ENCODE measurements around the gene PCGF5.

DNA sequence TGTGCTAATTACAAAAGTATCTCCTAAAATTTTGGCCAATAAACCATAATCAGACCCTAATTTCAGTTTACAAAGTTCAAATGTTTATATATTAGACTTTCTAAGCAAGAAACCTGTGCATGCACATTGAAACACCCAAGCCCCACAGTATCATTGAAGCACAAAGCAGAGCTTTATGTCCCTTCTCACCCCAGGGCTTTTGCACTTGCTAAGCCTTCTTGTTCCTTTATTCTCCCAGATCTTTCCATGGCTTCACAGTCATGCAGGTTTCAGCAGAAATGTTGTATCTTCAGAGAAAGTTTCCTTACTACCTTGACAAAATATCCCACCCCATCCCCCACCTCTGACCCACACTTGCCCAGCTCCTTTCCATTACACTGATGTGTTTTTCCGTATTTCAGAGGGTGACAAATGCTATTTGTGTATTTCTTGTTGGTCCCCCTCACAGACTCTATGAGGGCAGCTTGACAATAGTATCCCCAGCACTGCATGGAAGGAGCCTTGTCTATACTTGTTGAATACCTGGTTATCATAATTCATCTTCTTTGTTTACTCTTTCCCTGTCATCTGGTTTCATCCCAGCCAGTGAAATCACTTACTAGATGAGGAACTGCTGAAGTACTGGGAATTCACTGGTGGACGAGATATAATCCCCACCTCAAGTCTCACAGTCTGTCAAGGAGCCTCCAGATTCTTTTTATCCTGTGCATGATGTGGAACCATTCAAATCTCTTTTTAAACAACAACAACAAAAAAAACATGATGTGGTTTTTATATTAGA, 24.0 kb upstream of the PCGF5 start:
- TF ChIP-seq, protein P1, sequence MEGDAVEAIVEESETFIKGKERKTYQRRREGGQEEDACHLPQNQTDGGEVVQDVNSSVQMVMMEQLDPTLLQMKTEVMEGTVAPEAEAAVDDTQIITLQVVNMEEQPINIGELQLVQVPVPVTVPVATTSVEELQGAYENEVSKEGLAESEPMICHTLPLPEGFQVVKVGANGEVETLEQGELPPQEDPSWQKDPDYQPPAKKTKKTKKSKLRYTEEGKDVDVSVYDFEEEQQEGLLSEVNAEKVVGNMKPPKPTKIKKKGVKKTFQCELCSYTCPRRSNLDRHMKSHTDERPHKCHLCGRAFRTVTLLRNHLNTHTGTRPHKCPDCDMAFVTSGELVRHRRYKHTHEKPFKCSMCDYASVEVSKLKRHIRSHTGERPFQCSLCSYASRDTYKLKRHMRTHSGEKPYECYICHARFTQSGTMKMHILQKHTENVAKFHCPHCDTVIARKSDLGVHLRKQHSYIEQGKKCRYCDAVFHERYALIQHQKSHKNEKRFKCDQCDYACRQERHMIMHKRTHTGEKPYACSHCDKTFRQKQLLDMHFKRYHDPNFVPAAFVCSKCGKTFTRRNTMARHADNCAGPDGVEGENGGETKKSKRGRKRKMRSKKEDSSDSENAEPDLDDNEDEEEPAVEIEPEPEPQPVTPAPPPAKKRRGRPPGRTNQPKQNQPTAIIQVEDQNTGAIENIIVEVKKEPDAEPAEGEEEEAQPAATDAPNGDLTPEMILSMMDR (conservative IDR thresholded peaks at IDR 0.05; ENCODE audit: low read depth in 2 of 2), result no peak
- TF ChIP-seq EZH2 (IDR thresholded peaks at IDR 0.05; ENCODE audit: low read depth, unreplicated experiment) (no peak), POLR2AphosphoS5 (IDR thresholded peaks at IDR 0.05; ENCODE audit: low read depth) (no peak), EZH2phosphoT487 (IDR thresholded peaks at IDR 0.05; ENCODE audit: unreplicated experiment) (no peak), CREB1 (CRISPR knock-in tag; IDR thresholded peaks at IDR 0.05; ENCODE audit: low read depth) (no peak), JUNB (IDR thresholded peaks at IDR 0.05; ENCODE audit: unreplicated experiment) (no peak), NANOG (IDR thresholded peaks at IDR 0.05; ENCODE audit: borderline replicate concordance) (no peak), STAT1 (IDR thresholded peaks at IDR 0.05; ENCODE audit: unreplicated experiment) (no peak), ZNF331 (CRISPR knock-in tag; IDR thresholded peaks at IDR 0.05; ENCODE audit: low read depth) (no peak)
- TF ChIP-seq, protein P2, sequence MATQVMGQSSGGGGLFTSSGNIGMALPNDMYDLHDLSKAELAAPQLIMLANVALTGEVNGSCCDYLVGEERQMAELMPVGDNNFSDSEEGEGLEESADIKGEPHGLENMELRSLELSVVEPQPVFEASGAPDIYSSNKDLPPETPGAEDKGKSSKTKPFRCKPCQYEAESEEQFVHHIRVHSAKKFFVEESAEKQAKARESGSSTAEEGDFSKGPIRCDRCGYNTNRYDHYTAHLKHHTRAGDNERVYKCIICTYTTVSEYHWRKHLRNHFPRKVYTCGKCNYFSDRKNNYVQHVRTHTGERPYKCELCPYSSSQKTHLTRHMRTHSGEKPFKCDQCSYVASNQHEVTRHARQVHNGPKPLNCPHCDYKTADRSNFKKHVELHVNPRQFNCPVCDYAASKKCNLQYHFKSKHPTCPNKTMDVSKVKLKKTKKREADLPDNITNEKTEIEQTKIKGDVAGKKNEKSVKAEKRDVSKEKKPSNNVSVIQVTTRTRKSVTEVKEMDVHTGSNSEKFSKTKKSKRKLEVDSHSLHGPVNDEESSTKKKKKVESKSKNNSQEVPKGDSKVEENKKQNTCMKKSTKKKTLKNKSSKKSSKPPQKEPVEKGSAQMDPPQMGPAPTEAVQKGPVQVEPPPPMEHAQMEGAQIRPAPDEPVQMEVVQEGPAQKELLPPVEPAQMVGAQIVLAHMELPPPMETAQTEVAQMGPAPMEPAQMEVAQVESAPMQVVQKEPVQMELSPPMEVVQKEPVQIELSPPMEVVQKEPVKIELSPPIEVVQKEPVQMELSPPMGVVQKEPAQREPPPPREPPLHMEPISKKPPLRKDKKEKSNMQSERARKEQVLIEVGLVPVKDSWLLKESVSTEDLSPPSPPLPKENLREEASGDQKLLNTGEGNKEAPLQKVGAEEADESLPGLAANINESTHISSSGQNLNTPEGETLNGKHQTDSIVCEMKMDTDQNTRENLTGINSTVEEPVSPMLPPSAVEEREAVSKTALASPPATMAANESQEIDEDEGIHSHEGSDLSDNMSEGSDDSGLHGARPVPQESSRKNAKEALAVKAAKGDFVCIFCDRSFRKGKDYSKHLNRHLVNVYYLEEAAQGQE (IDR thresholded peaks at IDR 0.05; ENCODE audit: unreplicated experiment), result no peak
- TF ChIP-seq, protein P3, sequence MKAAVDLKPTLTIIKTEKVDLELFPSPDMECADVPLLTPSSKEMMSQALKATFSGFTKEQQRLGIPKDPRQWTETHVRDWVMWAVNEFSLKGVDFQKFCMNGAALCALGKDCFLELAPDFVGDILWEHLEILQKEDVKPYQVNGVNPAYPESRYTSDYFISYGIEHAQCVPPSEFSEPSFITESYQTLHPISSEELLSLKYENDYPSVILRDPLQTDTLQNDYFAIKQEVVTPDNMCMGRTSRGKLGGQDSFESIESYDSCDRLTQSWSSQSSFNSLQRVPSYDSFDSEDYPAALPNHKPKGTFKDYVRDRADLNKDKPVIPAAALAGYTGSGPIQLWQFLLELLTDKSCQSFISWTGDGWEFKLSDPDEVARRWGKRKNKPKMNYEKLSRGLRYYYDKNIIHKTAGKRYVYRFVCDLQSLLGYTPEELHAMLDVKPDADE (IDR thresholded peaks at IDR 0.05), result no peak

All from GM23338 (cell line).